ENCODE measurements around the gene PIK3R6.
A peak's percentile ranks its signal among the peaks of the same experiment; 100 is the strongest.

PIK3R6 gene

GRCh38 chr17:8792646-8793045, 74.8 kb downstream of the PIK3R6 start:
- DNase-seq: no peak

- DNase-seq: no peak
Measured at GRCh38 chr17:8791910-8792270, 75.6 kb downstream of the PIK3R6 start.

GRCh38 chr17:8791248-8791909, 76.1 kb downstream of the PIK3R6 start:
- no peak for DNase-seq

GRCh38 chr17:8789743-8790142, 77.7 kb downstream of the PIK3R6 start:
- no peak for DNase-seq

- no peak for DNase-seq
Measured at GRCh38 chr17:8788998-8789397, 78.5 kb downstream of the PIK3R6 start.

GRCh38 chr17:8785547-8786413, 81.7 kb downstream of the PIK3R6 start:
- peak; percentile 44 for DNase-seq

- DNase-seq: no peak
Measured at GRCh38 chr17:8782176-8782575, 85.3 kb downstream of the PIK3R6 start.

- no peak for DNase-seq
Measured at GRCh38 chr17:8781776-8782175, 85.7 kb downstream of the PIK3R6 start.

GRCh38 chr17:8776881-8777280, 90.6 kb downstream of the PIK3R6 start:
- DNase-seq: no peak

- DNase-seq: no peak
Measured at GRCh38 chr17:8776248-8776647, 91.2 kb downstream of the PIK3R6 start.

GRCh38 chr17:8766731-8767130, 100.7 kb downstream of the PIK3R6 start:
- no peak for DNase-seq

GRCh38 chr17:8762012-8762411, 105.5 kb downstream of the PIK3R6 start:
- no peak for DNase-seq

- DNase-seq: no peak
Measured at GRCh38 chr17:8758137-8758596, 109.3 kb downstream of the PIK3R6 start, which contains the start of gene SPDYE4. TSS of gene SPDYE4 (minus strand) at chr17:8758546. CDS start at chr17:8758382, 164 bp downstream.

GRCh38 chr17:8757189-8757588, 110.3 kb downstream of the PIK3R6 start:
- DNase-seq: no peak

GRCh38 chr17:8755590-8756255, 111.8 kb downstream of the PIK3R6 start:
- no peak for DNase-seq

GRCh38 chr17:8754890-8755289, 112.6 kb downstream of the PIK3R6 start:
- DNase-seq: no peak

GRCh38 chr17:8753976-8754440, 113.5 kb downstream of the PIK3R6 start:
- no peak for DNase-seq

- DNase-seq: no peak
Measured at GRCh38 chr17:8753136-8753975, 114.1 kb downstream of the PIK3R6 start.

Measured in effector CD4-positive, alpha-beta T cell (primary cell).